LNCaP clone FGC (cell line): Measurements from ENCODE around the gene ODAD2.
A peak's percentile ranks its signal among the peaks of the same experiment; 100 is the strongest.
"Not testable (repeated sequence)": the region's sequence is repeated elsewhere in the genome, so short reads cannot be mapped to it uniquely, and the experiment has no call there.

Source experiments
- DNase-seq: peaks from one replicate; pipeline ENCODE4 v3.0.0-alpha.2; 2011; ENCODE audit warnings: low read depth
- H3K4me3 ChIP-seq: 2 replicates; pipeline ENCODE4 v1.5.1; 2011; ENCODE audit warnings: mild to moderate bottlenecking, low read depth, low read length, control low read depth
- TF ChIP-seq, protein P1 (sequence below): IDR thresholded peaks from 2 replicates; pipeline ENCODE4 v1.5.1; 2012; ENCODE audit warnings: mild to moderate bottlenecking; ENCODE audit not compliant: control insufficient read depth, insufficient read depth; ENCODE audit errors: extremely low read depth

Gene ODAD2

GRCh38 chr10:27998178-27998953, 513 bp downstream of the ODAD2 start:
- H3K4me3 ChIP-seq: peak overlapping the region; percentile 45
- no peak for DNase-seq
- TF ChIP-seq, protein P1, sequence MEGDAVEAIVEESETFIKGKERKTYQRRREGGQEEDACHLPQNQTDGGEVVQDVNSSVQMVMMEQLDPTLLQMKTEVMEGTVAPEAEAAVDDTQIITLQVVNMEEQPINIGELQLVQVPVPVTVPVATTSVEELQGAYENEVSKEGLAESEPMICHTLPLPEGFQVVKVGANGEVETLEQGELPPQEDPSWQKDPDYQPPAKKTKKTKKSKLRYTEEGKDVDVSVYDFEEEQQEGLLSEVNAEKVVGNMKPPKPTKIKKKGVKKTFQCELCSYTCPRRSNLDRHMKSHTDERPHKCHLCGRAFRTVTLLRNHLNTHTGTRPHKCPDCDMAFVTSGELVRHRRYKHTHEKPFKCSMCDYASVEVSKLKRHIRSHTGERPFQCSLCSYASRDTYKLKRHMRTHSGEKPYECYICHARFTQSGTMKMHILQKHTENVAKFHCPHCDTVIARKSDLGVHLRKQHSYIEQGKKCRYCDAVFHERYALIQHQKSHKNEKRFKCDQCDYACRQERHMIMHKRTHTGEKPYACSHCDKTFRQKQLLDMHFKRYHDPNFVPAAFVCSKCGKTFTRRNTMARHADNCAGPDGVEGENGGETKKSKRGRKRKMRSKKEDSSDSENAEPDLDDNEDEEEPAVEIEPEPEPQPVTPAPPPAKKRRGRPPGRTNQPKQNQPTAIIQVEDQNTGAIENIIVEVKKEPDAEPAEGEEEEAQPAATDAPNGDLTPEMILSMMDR: no peak

- no peak overlapping the region for H3K4me3 ChIP-seq
- DNase-seq: no peak
- TF ChIP-seq, protein P1: no peak
Observed at GRCh38 chr10:27997865-27998177, 1.1 kb downstream of the ODAD2 start.

DNA sequence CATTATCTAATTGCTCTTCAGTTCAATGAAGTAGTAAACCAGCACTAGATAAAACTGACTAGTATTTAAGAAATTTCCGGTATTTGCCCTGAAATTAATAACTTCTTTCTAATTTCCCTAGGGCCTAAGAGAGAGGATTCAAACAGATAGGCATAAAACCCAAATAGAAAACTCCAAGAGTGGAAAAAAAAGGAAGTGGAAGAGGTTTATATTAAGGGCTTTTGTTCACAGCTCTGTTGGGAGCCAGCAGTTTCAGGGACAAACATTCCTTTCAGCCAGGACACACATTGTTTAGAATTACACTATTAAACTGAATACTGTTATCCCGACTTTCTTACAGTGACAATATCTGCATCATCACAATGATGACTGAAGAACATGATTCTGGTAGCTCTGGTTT, 3.6 kb downstream of the ODAD2 start:
- no peak for DNase-seq
- H3K4me3 ChIP-seq: no peak overlapping the region
- TF ChIP-seq, protein P1: no peak

DNA sequence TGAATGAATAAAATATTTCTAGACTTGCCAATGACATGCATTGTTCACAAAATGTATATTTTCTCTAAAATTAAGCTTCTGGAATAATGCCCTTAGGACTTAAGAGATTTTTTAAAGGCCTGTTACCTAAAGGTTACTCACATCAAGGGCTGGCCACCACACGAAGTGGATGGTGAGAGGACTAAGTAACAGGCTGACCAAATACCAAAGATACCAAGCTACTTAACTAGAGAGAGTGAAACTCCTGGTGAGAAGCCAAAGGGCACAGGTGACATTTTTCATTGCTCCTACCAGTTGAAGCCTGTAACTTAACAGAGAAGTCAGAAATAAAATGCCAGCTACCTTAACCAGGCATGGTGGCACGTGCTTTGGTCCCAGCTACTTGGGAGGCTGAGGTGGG, 9.5 kb downstream of the ODAD2 start:
- DNase-seq, H3K4me3 ChIP-seq: not testable (repeated sequence)

DNA sequence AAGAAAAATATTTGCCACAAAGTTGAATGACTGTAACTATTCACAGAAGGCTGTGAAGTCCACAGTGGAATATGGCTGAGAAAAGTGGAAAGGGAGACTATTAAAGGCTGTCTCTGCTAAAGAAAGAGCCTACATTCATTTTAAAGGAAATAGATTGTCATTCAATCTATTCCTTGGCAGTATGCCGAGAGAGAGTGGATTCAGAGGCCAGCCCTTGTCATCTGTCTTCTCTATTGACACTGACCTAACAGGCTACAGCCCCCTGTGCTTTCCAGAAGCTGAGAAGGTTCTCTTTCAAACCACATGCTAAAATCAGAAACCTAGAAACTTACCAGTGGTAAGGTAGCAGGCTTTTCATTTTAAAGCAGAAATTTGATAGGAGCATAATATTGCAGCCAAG, 12.1 kb downstream of the ODAD2 start:
- DNase-seq: no peak
- TF ChIP-seq, protein P1: no peak

DNA sequence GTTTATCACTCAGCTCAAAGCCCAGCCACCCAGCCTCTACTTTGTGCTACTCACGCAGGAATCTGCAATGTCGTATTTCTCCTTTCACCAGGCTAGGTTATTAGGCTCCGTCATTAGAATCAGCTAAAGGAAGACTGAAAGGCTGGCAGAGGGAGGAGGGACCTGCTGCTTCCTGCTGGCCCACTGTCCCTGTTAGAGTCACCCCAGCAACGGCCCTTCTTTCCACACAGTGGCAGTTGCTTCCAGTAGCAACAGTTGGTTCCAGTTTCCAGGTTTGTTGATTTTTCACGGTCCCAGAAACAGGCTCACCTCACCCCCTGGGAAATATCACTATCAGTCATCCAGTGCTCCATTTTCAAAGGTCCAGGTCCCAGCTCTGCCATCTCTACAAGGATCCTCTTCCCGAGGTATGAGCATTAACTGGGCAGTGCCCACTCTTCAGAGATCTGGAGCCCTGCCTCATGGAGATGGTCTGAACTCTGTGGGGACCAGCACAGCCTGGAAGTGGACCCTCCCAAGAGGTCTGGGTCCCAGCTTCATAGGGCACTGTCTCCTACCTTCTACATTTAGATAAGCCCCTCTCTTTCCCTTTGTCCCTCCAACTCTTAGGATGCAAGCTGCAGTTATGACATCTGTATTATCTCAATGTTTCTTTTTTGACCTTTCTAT, 15.9 kb downstream of the ODAD2 start:
- H3K4me3 ChIP-seq: no peak overlapping the region
- no peak for DNase-seq
- TF ChIP-seq, protein P1: no peak

More for the DNA sequence above, 12.1 kb downstream of the ODAD2 start:
- H3K4me3 ChIP-seq: no peak overlapping the region

DNA sequence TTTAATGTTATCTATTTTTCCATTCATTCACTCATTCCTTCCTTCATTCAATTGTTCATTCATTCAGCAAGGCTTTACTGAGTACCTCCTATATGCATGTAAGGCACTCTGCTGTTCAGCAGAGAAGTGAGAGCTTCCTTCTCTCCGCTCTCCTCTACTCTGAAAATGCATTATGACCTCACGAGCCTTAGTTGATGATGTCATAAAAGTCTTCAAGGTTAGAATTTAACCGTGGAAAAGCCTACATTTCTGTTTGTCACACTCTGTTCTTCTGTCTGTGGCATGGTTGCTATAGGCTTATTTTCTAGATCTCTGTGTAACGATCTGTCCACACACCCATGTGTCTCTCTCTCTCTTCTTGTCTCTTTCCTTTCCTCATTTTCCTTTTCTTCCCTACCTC, 17.1 kb downstream of the ODAD2 start:
- TF ChIP-seq, protein P1: no peak
- no peak overlapping the region for H3K4me3 ChIP-seq
- no peak for DNase-seq

DNA sequence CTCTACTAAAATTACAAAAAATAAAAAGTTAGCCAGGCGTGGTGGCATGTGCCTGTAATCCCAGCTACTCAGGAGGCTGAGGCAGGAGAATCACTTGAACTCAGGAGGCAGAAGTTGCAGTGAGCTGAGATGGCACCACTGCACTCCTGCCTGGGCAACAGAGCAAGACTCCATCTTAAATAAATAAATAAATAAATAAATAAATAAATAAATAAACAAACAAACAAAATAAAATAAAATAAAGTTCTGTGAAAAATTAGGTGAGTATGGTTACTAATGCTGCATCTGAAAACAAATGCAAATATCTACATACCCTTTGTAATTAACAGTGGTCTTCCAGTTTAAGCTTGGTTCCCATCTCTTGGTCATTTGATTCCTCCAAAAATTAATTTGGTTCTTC, 28.1 kb downstream of the ODAD2 start:
- H3K4me3 ChIP-seq, DNase-seq: not testable (repeated sequence)

GRCh38 chr10:27969931-27970330, 28.9 kb downstream of the ODAD2 start:
- not testable (repeated sequence) for H3K4me3 ChIP-seq

More at GRCh38 chr10:27969931-27970330, 28.9 kb downstream of the ODAD2 start:
- DNase-seq: not testable (repeated sequence)
